DMS153 (cell line): Measurements from ENCODE around the gene ADRA2C.

Experiments
- DNase-seq: peaks from one replicate; lab custom pipeline; 2025; lab: John Stamatoyannopoulos, UW

Gene ADRA2C

GRCh38 chr4:3733195-3733594 lies 33.0 kb upstream of the ADRA2C start:
- no peak for DNase-seq

GRCh38 chr4:3735196-3735595 lies 31.0 kb upstream of the ADRA2C start:
- no peak for DNase-seq

- DNase-seq: no peak
Observed at GRCh38 chr4:3736290-3736689, 29.9 kb upstream of the ADRA2C start.

- no peak for DNase-seq
Observed at GRCh38 chr4:3736806-3737205, 29.4 kb upstream of the ADRA2C start.

- no peak for DNase-seq
Observed at GRCh38 chr4:3739577-3739976, 26.6 kb upstream of the ADRA2C start.

GRCh38 chr4:3740256-3740655 lies 25.9 kb upstream of the ADRA2C start:
- no peak for DNase-seq

GRCh38 chr4:3741217-3742011 lies 24.8 kb upstream of the ADRA2C start:
- no peak for DNase-seq

- DNase-seq: no peak
Observed at GRCh38 chr4:3742610-3743009, 23.6 kb upstream of the ADRA2C start.

- DNase-seq: no peak
Observed at GRCh38 chr4:3744232-3744631, 22.0 kb upstream of the ADRA2C start.

GRCh38 chr4:3744901-3745300 lies 21.3 kb upstream of the ADRA2C start:
- no peak for DNase-seq

- DNase-seq: no peak
Observed at GRCh38 chr4:3745886-3746656, 20.1 kb upstream of the ADRA2C start.

GRCh38 chr4:3746701-3747580 lies 19.2 kb upstream of the ADRA2C start:
- no peak for DNase-seq

- no peak for DNase-seq
Observed at GRCh38 chr4:3747581-3747904, 18.6 kb upstream of the ADRA2C start.

GRCh38 chr4:3748136-3748898 lies 17.9 kb upstream of the ADRA2C start:
- no peak for DNase-seq

GRCh38 chr4:3749081-3749480 lies 17.1 kb upstream of the ADRA2C start:
- no peak for DNase-seq

GRCh38 chr4:3750334-3750733 lies 15.9 kb upstream of the ADRA2C start:
- no peak for DNase-seq

GRCh38 chr4:3752022-3752421 lies 14.2 kb upstream of the ADRA2C start:
- DNase-seq: no peak

- no peak for DNase-seq
Observed at GRCh38 chr4:3753726-3754412, 12.3 kb upstream of the ADRA2C start.

- no peak for DNase-seq
Observed at GRCh38 chr4:3756343-3757059, 9.7 kb upstream of the ADRA2C start.

- DNase-seq: no peak
Observed at GRCh38 chr4:3759236-3759635, 6.9 kb upstream of the ADRA2C start.

GRCh38 chr4:3760346-3760745 lies 5.8 kb upstream of the ADRA2C start:
- no peak for DNase-seq
